Thyroid gland (tissue), 4 donors: ENCODE data around the gene PRKAR2B. TPM values are rescaled to one million over a fixed set of nuclear protein-coding genes. Genes with fewer than 3 reads are reported as not detected.

Source experiments
- DNase-seq, 2 donors: peaks; one replicate each; pipeline ENCODE4 v3.0.0-alpha.2; 2019
- H3K27ac ChIP-seq, 3 donors: fragments of 200-600 bp; sonication (generic); 1 replicate in 2 of 3; 2 replicates in 1 of 3; pipeline ENCODE4 v1.5.1; 2016 to 2019; ENCODE audit warnings: mild to moderate bottlenecking in 1 of 3, moderate library complexity in 1 of 3
- H3K27me3 ChIP-seq: fragments of 200-600 bp; sonication (generic); one replicate; pipeline ENCODE4 v1.5.1; 2019
- H3K36me3 ChIP-seq, 2 donors: fragments of 200-600 bp; sonication (generic); one replicate each; pipeline ENCODE4 v1.5.1; 2016 to 2019
- H3K4me1 ChIP-seq, 2 donors: fragments of 200-600 bp; sonication (generic); one replicate each; pipeline ENCODE4 v1.5.1; 2017 to 2019
- H3K4me3 ChIP-seq, 3 donors: fragments of 200-600 bp; sonication (generic); replicated peaks in 1 of 3; 1 replicate in 2 of 3; 2 replicates in 1 of 3; pipeline ENCODE4 v1.5.1; 2016; ENCODE audit warnings: mild to moderate bottlenecking in 1 of 3
- H3K9me3 ChIP-seq: fragments of 200-600 bp; sonication (generic); one replicate; pipeline ENCODE4 v1.5.1; 2017
- POLR2A ChIP-seq, 2 donors: fragments of 450-650 bp; IDR thresholded peaks; one replicate each; pipeline ENCODE4 v1.6.1; 2017; ENCODE audit warnings: antibody characterized with exemption in 2 of 2, mild to moderate bottlenecking in 2 of 2, moderate library complexity in 1 of 2
- WGBS, 2 donors: methylation state at CpG; one replicate each; pipeline ENCODE4 v1.1.5; 2017; 5-methylcytosine and 5-hydroxymethylcytosine counted together
- intact Hi-C: fragments of 100-400 bp; cut with DNase I; formaldehyde crosslinking; loops from one replicate; pipeline ENCODE4 v1.15.1; 2023
- total RNA-seq, 4 donors: library from RNA; depleted of rRNA; stranded (reverse); fragments of >200 nt; gene quantifications; one replicate each; pipeline ENCODE4 v1.2.3, GENCODE V29; 2016
- TF ChIP-seq, protein P1 (sequence below), 6 experiments: fragments of 200-600 bp in 3 of 6; fragments of 450-650 bp in 3 of 6; sonication (generic) in 3 of 6; IDR thresholded peaks; one replicate each; pipeline ENCODE4 v1.5.1; 2016 to 2019; ENCODE audit warnings: antibody characterized with exemption in 6 of 6, mild to moderate bottlenecking in 2 of 6, inconsistent platforms in 1 of 6, moderate library complexity in 1 of 6

The PRKAR2B gene
- total RNA-seq, 4 donors from 2014 or later, result 5.1 to 9.0 (median 6.5) TPM

DNA sequence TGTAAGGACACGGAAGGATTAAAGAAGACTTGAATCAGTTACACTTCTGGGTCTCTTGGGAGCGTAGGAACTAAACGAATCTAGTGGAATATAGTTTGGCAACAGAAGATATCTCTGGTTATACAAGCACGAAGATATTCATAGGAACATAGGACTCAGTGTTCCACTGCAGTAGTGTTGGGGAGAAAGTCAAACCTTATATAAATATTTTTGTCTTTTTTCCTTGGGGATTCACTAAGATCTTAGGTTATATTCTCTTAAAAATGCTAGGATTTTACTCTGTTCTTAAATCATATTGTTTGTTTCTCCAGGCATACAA is 21.4 kb downstream of the PRKAR2B start:
- TF ChIP-seq, protein P1, sequence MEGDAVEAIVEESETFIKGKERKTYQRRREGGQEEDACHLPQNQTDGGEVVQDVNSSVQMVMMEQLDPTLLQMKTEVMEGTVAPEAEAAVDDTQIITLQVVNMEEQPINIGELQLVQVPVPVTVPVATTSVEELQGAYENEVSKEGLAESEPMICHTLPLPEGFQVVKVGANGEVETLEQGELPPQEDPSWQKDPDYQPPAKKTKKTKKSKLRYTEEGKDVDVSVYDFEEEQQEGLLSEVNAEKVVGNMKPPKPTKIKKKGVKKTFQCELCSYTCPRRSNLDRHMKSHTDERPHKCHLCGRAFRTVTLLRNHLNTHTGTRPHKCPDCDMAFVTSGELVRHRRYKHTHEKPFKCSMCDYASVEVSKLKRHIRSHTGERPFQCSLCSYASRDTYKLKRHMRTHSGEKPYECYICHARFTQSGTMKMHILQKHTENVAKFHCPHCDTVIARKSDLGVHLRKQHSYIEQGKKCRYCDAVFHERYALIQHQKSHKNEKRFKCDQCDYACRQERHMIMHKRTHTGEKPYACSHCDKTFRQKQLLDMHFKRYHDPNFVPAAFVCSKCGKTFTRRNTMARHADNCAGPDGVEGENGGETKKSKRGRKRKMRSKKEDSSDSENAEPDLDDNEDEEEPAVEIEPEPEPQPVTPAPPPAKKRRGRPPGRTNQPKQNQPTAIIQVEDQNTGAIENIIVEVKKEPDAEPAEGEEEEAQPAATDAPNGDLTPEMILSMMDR (IDR thresholded peaks at IDR 0.05), result no peak
- TF ChIP-seq POLR2A (IDR thresholded peaks at IDR 0.05), result no peak
- no peak for DNase-seq
- no peak overlapping the region for H3K4me3 ChIP-seq
- H3K27ac ChIP-seq, result no peak overlapping the region
- intact Hi-C loops, result no loop called here
- no peaks in the 10 kb centered on the region for H3K36me3 ChIP-seq
- 82 to 83% methylated on average over 4 of the region's 4 CpGs for WGBS, 2 donors
- H3K9me3 ChIP-seq, result no peaks in the 10 kb centered on the region
- H3K27me3 ChIP-seq, result no peaks in the 10 kb centered on the region
- H3K4me1 ChIP-seq, result no peaks in the 10 kb centered on the region

DNA sequence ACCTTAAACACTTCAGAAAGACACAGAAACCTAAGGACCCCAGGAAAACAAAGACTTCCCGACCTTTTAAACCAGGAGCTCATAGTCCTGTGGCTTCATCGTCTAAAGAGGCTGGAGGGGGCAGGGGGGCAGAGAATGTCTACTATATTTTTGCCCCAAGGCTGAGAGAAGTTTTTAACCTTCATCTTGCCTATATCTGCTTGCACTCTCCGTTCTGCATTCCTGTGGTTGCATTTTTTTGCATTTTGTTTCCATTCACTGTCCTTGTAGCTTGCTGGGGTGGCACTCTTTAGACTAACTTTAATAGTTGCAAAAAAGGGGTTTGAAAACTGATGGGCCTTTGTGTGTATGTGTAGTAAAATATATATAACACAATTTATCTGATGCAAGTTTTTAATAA is 23.7 kb downstream of the PRKAR2B start:
- H3K9me3 ChIP-seq, result no peaks in the 10 kb centered on the region
- intact Hi-C loops, result no loop called here
- no peak overlapping the region for H3K4me3 ChIP-seq
- TF ChIP-seq, protein P1 (IDR thresholded peaks at IDR 0.05), result no peak
- TF ChIP-seq POLR2A (IDR thresholded peaks at IDR 0.05), result no peak
- H3K27me3 ChIP-seq, result no peaks in the 10 kb centered on the region
- H3K27ac ChIP-seq, result no peak overlapping the region
- 85 to 87% methylated on average over 3 of the region's 3 CpGs for WGBS, 2 donors
- no peaks in the 10 kb centered on the region for H3K36me3 ChIP-seq
- no peak for DNase-seq
- no peaks in the 10 kb centered on the region for H3K4me1 ChIP-seq

DNA sequence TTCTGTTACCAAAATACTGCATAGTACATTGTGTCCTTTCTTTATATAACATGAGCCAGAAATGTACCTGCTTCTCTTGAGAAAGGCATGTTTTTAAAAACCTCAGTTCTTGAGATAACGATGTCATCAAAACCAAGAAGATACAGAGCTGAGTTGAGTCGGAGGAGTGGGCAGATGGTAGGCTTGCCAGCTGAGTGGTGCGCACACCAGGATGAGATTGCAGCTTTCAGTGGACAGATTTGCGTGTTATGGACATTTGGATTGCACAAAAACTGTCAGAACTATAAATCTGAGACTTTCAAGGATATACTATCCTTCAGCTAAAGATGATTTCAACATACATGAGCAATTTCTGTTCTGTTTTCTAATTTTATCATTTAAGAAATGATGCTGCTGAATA is 25.0 kb downstream of the PRKAR2B start:
- Histone ChIP-seq H3K4me3 (no peak overlapping the region), H3K36me3 (no peaks in the 10 kb centered on the region), H3K4me1 (no peaks in the 10 kb centered on the region), H3K27me3 (no peaks in the 10 kb centered on the region), H3K27ac (no peak overlapping the region), H3K9me3 (no peaks in the 10 kb centered on the region)
- no peak for DNase-seq
- TF ChIP-seq, protein P1 (IDR thresholded peaks at IDR 0.05), result no peak
- TF ChIP-seq POLR2A (IDR thresholded peaks at IDR 0.05), result no peak
- 78 to 83% methylated on average over 4 of the region's 4 CpGs for WGBS, 2 donors
- intact Hi-C loops, result no loop called here

DNA sequence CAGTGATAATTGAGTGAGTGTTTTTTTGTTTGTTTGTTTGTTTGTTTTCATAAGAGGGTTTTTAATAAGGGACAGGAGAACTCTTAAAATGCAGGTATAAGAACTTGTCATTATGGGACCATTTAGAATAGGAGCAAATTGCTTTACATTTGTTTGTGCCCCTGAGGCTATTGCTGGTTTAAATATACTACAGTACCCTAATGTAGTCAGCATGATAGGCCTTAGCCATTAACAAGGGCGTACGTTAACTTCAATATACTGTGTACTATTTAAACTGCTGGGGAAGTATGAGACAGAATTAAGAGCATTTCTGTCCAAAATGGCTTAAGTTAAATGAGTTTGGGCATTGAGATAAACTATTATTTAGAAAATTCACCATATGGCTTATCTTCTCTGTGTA is 26.2 kb downstream of the PRKAR2B start:
- intact Hi-C loops, result no loop called here
- Histone ChIP-seq H3K4me1 (no peaks in the 10 kb centered on the region), H3K9me3 (no peaks in the 10 kb centered on the region), H3K4me3 (no peak overlapping the region), H3K36me3 (no peaks in the 10 kb centered on the region), H3K27ac (no peak overlapping the region), H3K27me3 (no peaks in the 10 kb centered on the region)
- TF ChIP-seq, protein P1 (IDR thresholded peaks at IDR 0.05), result no peak
- no peak for TF ChIP-seq POLR2A (IDR thresholded peaks at IDR 0.05)
- DNase-seq, result no peak
- 69 to 98% methylated on average over 2 of the region's 2 CpGs for WGBS, 2 donors

DNA sequence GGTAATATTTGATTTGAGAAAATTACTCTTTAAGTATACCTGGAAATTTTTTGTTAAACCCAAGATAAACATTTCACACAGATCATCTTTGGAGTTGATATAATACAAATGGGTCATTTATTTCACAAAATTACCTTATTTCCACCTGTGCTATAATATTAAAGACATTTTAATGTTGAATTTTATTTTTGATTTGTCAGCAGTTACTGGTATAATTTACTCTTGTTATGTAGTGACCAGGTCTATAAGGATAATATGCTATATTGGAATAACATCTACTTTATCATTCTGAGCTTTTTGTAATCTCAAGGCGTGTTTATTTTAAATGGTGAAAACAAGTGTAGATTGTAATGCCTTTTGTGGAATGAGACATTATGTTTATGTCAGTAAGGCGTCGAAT is 26.6 kb downstream of the PRKAR2B start:
- Histone ChIP-seq H3K27ac (no peak overlapping the region), H3K27me3 (no peaks in the 10 kb centered on the region), H3K4me3 (no peak overlapping the region), H3K9me3 (no peaks in the 10 kb centered on the region), H3K36me3 (no peaks in the 10 kb centered on the region), H3K4me1 (no peaks in the 10 kb centered on the region)
- no peak for DNase-seq
- 96 to 97% methylated on average over 3 of the region's 3 CpGs for WGBS, 2 donors
- intact Hi-C loops, result no loop called here
- TF ChIP-seq, protein P1 (IDR thresholded peaks at IDR 0.05), result no peak
- no peak for TF ChIP-seq POLR2A (IDR thresholded peaks at IDR 0.05)
